Ectodermal cell (in vitro differentiated cells): ENCODE measurements around the gene SMAD3.
A peak's percentile ranks its signal among the peaks of the same experiment; 100 is the strongest.

Experiments used
- H3K27ac ChIP-seq: 2 replicates; pipeline ENCODE4 v1.7.0; 2013; ENCODE audit warnings: mild to moderate bottlenecking, low read depth, low read length; ENCODE audit not compliant: insufficient read depth, poor library complexity, severe bottlenecking
- H3K27me3 ChIP-seq: 2 replicates; pipeline ENCODE4 v1.7.0; 2013; ENCODE audit warnings: mild to moderate bottlenecking, low read length; ENCODE audit not compliant: insufficient read depth, control insufficient read depth, poor library complexity, severe bottlenecking
- H3K36me3 ChIP-seq: one replicate; pipeline ENCODE4 v1.7.0; 2013; ENCODE audit warnings: low read length; ENCODE audit not compliant: control insufficient read depth, insufficient read depth
- H3K4me1 ChIP-seq: one replicate; pipeline ENCODE4 v1.7.0; 2013; ENCODE audit warnings: low read length; ENCODE audit not compliant: control insufficient read depth, insufficient read depth
- H3K4me3 ChIP-seq: 2 replicates; pipeline ENCODE4 v1.7.0; 2013; ENCODE audit warnings: low read depth, low read length, control low read depth; ENCODE audit not compliant: insufficient read depth
- H3K9me3 ChIP-seq: 2 replicates; pipeline ENCODE4 v1.7.0; 2013; ENCODE audit warnings: mild to moderate bottlenecking, low read length, moderate library complexity; ENCODE audit not compliant: control insufficient read depth
- WGBS, 2 experiments: methylation state at CpG; one replicate each; pipeline ENCODE4 v1.1.7; 2013; ENCODE audit warnings: missing lambda C conversion rate in 2 of 2; 5-methylcytosine and 5-hydroxymethylcytosine counted together

Gene SMAD3

DNA sequence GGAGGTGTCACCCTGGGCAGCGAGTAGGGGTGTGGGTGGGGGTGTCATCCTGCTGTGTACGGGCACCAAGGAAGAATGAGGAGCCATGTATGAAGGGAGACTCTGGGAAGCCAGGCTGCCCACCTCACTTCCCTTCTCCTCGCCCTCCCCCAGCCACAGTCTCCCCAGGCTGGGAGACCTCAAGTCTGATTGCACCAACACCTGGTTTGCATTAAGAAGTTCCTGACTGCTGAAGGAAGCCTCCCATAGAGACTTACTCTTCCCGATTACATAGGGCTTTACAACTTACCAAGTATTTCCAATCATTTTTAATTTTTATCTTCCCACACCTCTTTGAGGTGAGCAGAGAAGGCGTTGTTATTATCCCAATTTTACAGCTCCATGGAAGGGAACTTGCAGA lies 29.5 kb upstream of the SMAD3 start:
- Histone ChIP-seq H3K36me3 (no peaks in the 10 kb centered on the region), H3K27me3 (peaks cover 28% of the 10 kb centered on the region), H3K4me1 (peaks cover 25% of the 10 kb centered on the region), H3K27ac (no peak overlapping the region), H3K4me3 (no peak overlapping the region), H3K9me3 (no peaks in the 10 kb centered on the region)
- WGBS, 2 experiments = 92 to 93% methylated on average over 5 of the region's 5 CpGs

DNA sequence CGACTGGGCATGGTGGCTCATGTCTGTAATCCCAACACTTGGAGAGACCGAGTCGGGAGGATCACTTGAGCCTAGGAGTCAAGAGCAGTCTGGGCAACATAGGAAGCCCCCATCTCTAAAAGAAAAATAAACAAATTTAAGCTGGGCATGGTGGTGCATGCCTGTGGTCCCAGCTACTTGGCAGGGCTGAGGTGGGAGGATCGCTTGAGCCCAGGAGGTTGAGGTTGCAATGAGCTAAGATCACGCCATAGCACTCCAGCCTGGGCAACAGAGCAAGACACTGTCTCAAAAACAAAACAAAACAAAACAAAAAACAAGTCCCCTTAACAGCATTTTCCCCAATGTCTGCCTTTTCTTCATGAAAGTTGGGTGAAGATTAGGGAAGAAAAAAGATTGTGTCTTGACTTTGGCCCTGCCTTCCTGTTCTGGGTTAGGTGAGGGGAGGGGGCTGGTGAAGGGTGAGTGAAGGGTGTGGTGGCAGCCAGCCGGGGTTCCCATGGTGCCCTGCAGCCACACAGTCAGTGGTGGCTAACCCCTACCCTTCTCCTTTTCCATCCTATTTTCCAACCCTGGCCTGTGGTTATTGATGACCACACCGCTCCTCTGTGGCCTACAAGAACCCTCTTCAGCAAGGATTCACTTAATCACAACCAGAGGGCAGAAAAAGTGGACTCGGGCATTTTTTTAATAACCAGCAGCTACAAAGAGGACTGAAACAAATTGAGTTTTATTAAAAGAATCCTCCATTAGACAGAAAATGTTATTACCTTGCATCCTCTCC lies 28.4 kb upstream of the SMAD3 start:
- peaks cover 28% of the 10 kb centered on the region for H3K27me3 ChIP-seq
- no peaks in the 10 kb centered on the region for H3K9me3 ChIP-seq
- no peak overlapping the region for H3K4me3 ChIP-seq
- H3K27ac ChIP-seq = no peak overlapping the region
- 85 to 92% methylated on average over 8 of the region's 8 CpGs for WGBS, 2 experiments
- no peaks in the 10 kb centered on the region for H3K36me3 ChIP-seq
- peaks cover 20% of the 10 kb centered on the region for H3K4me1 ChIP-seq

DNA sequence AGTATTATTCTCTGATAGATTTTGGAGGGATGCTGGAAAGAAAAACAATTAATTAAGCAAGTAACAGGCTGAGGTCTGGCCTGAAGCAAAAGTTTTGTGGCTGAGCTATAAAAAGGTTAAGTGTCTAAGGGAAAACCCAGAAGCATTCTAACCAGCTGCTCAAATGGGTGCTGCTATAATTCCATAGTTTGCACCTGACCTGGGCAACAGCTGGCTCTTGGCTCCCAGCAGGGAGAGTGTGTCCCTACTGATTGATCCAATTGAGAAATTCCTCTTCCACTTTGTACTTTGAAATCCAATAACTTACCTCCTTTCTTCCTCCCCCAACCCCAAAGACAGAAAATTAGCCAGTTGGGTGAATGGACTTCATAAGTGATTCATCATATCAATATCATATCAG lies 27.7 kb upstream of the SMAD3 start:
- no peak overlapping the region for H3K27ac ChIP-seq
- peaks cover 22% of the 10 kb centered on the region for H3K27me3 ChIP-seq
- no peaks in the 10 kb centered on the region for H3K36me3 ChIP-seq
- H3K4me3 ChIP-seq = no peak overlapping the region
- H3K4me1 ChIP-seq = peaks cover 25% of the 10 kb centered on the region
- H3K9me3 ChIP-seq = no peaks in the 10 kb centered on the region

DNA sequence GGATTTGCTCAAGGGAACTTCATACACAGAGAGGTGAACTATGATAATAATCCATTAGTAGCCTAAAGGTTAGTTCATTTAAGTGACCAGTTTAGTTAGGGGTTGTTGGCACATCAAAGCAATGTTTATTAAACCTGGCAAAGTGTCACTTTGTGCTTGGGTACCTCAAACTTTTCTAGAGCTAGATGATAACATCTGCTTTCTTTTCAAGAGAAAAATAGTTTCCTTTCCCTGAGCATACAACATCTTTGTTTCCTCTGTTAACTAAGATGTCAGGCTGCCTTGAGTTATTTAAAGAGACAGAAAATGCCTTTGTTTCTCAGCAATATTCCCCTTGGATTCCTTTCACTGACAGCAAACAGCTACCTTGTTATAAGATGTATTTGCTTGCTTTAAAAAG lies 26.7 kb upstream of the SMAD3 start:
- no peaks in the 10 kb centered on the region for H3K9me3 ChIP-seq
- H3K4me1 ChIP-seq = peaks cover 16% of the 10 kb centered on the region
- peak overlapping the region; percentile 66 for H3K27ac ChIP-seq
- no peak overlapping the region for H3K4me3 ChIP-seq
- peaks cover 11% of the 10 kb centered on the region for H3K27me3 ChIP-seq
- H3K36me3 ChIP-seq = no peaks in the 10 kb centered on the region

DNA sequence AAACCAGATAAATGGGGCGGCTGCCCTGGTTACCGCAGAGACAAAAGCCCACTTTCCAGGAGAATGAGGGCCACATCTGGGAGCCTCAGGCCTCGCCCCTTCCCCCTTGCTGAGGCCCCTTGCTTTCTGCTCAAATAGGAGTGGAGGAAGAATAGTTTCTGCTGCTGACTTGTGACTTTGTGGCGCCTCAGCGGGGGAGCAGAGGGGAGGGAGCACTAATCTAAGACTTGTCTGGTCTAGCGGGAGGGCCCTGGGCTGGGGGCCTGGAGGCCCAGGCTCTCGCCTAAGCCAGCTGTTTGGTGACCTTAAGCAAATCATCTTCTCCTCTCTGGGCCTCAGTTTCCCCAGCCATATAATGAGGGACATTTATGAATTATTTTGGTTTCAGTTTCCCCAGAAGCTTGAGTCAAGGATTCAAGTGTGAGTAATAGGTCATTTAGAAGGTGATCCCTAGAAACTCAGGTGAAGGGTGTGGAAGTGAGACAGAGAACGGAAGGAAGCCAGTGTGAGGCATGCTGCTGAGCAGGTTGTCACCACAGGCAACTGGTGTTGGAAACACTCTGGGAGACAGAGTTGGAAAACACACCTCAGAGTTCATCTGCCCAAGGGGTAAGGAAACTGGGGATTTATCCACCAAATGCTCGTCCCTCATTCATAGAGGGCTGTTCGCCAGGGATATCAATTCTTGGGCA lies 25.9 kb upstream of the SMAD3 start:
- H3K4me3 ChIP-seq = no peak overlapping the region
- peaks cover 14% of the 10 kb centered on the region for H3K4me1 ChIP-seq
- no peaks in the 10 kb centered on the region for H3K9me3 ChIP-seq
- WGBS, 2 experiments = 28% methylated on average over 10 of the region's 10 CpGs
- H3K27me3 ChIP-seq = peaks cover 3% of the 10 kb centered on the region
- peak overlapping the region; percentile 17 for H3K27ac ChIP-seq
- no peaks in the 10 kb centered on the region for H3K36me3 ChIP-seq

DNA sequence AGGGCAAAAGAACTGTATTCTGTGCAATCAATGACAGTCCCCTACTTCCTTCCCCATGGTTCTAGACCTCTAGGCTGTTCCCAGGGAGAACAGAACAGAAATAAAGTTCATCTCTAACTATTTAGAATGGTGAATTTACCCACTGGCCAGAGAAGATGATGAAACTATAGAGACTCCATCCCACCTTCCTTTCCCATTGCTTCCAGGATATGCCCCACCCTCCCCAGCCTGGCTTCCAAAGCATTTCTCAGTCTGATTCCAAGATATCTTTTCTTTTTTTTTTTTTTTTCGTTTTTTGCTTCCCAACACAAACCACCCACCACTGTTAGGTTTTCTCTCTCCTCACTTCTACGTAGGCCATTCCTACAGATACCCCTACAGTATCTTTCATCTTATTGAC lies 25.1 kb upstream of the SMAD3 start:
- Histone ChIP-seq H3K4me3 (no peak overlapping the region), H3K27me3 (no peaks in the 10 kb centered on the region), H3K9me3 (no peaks in the 10 kb centered on the region), H3K4me1 (peaks cover 11% of the 10 kb centered on the region), H3K36me3 (no peaks in the 10 kb centered on the region), H3K27ac (no peak overlapping the region)
- WGBS, 2 experiments = 75 to 96% methylated on average over 2 of the region's 2 CpGs

DNA sequence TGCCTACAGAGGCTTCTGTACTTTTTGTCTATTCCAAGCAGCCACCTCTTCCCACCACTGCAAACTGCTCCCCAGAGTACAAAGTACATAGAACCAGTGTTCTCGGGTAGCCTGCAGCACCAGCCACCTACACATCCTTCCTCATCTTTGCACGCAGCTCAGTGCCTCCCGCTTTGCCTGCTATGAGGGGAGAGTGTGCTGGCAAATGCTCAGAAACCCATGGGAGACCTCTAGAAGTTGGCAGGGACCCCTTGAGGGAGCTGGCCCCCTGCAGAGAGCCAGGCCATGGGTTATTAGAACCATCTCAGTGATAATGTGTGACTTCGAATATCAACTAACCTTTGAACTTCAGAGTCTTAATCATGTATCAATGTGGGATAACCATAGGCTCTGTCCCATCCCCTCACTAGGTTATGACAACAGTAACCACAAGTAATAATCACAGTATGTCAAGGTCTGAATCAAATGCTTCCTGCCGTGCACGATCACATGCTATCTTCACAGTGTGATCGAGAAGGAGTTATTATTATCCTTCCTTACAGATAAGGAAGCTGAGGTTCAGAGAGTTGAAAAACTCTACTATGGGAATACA lies 22.8 kb upstream of the SMAD3 start:
- no peaks in the 10 kb centered on the region for H3K27me3 ChIP-seq
- no peaks in the 10 kb centered on the region for H3K36me3 ChIP-seq
- WGBS, 2 experiments = 91 to 93% methylated on average over 7 of the region's 7 CpGs
- no peak overlapping the region for H3K4me3 ChIP-seq
- no peak overlapping the region for H3K27ac ChIP-seq
- H3K4me1 ChIP-seq = peaks cover 11% of the 10 kb centered on the region
- no peaks in the 10 kb centered on the region for H3K9me3 ChIP-seq

DNA sequence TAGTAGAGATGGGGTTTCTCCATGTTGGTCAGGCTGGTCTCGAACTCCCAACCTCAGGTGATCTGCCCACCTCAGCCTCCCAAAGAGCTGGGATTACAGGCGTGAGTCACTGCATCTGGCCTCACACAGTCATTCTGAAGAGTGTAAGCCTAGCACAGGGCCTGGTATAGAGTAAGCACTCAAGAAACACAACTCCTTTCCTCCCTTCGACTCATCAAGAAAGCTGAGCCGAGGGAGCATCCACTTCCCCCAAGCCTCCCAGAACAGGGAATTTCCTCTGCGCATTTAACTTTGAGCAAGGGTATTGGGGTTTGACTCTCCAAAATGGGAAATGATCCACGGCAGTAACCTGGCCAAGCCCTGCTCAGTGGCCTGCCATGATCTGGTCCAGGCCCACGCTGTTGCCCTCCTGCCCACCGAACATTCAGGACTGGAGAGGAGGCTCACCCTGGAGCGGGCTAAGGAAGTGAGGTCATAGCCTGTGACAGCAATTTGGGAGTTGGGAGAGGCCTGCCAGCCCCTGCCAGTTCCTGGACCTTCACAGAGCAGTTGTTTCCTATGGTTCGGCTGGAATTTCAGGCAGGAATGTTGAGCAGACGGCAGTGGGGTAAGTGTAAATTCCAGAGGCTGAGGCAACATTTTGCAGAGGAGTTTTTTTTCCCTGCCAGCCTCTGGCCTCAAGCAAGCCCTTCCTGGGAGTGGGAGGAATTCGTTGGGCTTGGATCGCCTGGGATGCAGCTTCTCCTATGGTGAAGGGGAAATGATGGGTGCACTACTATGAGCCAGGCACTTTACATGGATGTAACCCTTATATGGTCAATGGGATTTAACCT lies 21.2 kb upstream of the SMAD3 start:
- no peaks in the 10 kb centered on the region for H3K36me3 ChIP-seq
- H3K4me1 ChIP-seq = peaks cover 11% of the 10 kb centered on the region
- 62 to 66% methylated on average over 13 of the region's 13 CpGs for WGBS, 2 experiments
- H3K27ac ChIP-seq = peak overlapping the region; percentile 74
- no peaks in the 10 kb centered on the region for H3K9me3 ChIP-seq
- no peak overlapping the region for H3K4me3 ChIP-seq
- H3K27me3 ChIP-seq = no peaks in the 10 kb centered on the region

DNA sequence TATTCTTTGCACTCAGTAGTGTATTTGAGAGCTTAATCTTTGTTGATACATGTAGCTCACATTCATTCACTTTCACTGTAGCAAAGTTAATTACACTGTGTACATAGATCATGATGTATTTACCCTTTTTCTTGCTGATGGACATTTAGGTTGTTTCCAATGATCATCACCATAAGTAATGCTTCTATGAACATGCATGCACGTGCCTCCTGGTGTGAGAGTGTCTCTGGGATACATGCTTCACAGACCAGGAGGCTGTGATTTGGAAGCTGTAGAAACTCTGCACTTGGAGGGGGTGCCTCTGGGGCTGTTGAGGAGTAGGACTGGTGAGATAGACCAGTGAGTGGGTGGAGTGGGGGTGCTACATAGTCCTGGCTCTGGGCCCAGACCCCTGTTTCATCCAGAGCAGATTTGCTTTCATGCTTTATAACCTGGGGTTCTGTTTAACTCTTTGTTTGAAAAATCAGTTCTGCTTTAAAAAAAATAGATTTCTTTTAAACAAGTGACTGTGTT lies 18.2 kb upstream of the SMAD3 start:
- no peaks in the 10 kb centered on the region for H3K36me3 ChIP-seq
- H3K27ac ChIP-seq = no peak overlapping the region
- H3K27me3 ChIP-seq = no peaks in the 10 kb centered on the region
- H3K4me1 ChIP-seq = peaks cover 9% of the 10 kb centered on the region
- 88 to 94% methylated on average over 1 of the region's 1 CpG for WGBS, 2 experiments
- H3K4me3 ChIP-seq = no peak overlapping the region
- no peaks in the 10 kb centered on the region for H3K9me3 ChIP-seq
